GM19099 (cell line): ENCODE measurements around the gene CDT1.

Experiments
- POLR2A ChIP-seq: IDR thresholded peaks from 3 replicates; pipeline ENCODE4 v1.6.1; 2011; ENCODE audit warnings: low read depth; ENCODE audit not compliant: insufficient read length; ENCODE audit errors: extremely low read depth

CDT1 gene

DNA sequence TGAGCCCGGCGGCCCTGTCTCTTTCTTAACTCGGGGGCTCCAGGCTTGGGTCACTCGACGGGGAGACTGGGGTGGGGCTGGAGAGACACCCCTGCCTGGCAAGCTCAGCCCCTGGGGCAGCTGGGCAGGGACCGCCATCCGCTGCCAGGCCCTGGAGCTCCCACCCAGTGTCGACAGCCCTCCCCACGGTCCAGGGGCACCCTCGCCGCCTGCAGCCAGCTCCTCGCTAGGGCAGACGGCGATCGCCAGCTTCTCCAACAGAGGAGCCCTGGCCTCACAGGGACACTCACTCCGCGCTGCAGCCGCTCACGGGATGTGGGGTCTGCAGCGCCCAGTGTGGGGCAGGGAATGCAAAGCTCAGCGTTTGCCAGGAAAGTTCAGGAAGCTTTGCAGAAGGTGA is 24.1 kb downstream of the CDT1 start:
- TF ChIP-seq POLR2A, result no peak

DNA sequence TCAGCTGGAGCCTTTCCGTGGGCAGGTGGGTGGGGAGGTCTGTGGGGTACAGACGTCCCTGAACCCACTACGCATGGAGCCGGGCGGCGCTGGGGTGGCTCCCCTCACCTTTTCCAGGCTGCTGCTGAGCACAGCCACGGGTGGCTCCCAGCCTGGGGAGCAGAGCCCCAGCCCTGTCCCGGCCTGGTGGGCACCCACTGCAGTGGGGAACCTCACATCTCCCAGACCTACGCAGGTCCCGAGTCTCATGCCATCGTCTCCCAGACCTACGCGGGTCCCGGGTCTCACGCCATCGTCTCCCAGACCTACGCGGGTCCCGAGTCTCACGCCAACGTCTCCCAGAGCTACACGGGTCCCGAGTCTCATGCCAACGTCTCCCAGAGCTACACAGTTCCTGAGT is 25.1 kb downstream of the CDT1 start:
- no peak for TF ChIP-seq POLR2A

DNA sequence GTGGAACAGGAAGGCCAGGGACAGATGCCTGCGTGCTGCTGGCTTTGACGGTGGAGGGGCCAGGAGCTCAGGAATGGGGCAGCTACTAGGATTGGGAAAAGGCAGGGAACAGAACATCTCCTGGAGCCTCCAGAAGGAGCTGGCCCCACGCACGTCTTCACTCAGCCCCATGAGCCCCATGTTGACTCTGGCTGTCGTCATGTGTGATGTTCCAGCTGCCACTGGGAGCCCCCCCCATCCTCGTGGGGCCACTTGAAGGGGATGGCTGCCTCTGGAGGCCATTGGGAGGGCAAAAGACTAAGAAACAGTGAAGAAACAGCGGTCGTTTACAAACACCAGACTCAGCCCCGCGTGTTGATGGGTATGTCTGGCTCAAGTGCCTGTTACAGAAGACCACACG is 26.7 kb downstream of the CDT1 start:
- TF ChIP-seq POLR2A, result no peak

DNA sequence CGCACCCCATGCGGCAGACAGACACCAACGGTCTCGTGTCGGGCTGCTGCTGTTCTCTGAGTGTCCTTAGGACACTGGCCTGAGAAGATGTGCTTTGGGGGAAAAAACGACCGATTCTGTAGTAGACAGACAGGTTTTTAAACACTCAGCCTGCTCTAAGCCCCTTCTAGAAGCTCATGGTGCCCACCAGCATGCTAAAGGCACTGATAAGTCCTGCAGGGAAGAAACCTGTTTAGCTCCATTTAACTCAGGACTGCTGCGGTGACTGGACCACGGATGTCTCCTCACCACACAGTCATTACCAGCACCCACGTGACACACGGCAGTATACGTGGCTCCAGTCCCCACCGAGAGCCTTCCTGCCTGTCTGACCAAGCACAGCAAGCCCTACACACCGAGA is 27.2 kb downstream of the CDT1 start:
- no peak for TF ChIP-seq POLR2A

DNA sequence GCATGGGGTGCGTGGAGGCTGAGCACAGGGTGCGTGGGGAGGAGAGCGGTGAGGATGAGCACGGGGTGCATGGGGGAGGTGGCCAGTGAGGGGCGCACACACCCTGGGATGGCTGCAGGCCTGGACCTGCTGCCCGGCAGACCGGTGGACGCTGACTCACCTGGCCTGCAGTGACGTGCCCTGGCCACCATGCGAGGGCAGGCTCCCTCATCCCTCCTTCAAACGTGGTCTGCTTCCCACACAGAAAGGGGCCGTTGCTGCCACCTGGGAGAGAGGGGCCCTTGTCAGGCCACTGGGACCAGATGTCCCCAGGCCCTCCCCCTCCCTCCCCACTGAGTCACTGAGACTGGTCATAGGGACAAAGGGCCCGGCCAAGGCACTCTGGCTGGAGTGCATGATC is 28.2 kb downstream of the CDT1 start:
- TF ChIP-seq POLR2A, result no peak

DNA sequence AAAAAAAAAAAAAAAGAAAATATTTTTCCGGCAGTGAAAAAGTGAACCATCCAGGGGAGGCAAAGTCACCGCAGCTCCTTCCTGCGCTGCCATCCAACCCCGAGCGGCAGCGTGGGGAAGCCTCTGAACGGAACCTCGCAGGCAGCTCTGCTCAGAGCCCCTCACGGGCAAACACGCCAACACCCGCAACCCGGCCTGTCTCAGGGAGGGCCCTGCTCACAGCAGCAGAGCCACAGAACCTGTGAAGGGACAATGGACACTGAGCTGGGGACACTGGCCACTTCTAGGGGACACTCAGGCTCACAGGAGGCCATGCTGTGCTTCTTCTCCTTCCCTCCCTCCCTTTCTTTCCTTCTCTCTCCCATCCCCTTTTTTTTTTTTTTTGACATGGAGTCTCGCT is 29.5 kb downstream of the CDT1 start:
- TF ChIP-seq POLR2A, result no peak

DNA sequence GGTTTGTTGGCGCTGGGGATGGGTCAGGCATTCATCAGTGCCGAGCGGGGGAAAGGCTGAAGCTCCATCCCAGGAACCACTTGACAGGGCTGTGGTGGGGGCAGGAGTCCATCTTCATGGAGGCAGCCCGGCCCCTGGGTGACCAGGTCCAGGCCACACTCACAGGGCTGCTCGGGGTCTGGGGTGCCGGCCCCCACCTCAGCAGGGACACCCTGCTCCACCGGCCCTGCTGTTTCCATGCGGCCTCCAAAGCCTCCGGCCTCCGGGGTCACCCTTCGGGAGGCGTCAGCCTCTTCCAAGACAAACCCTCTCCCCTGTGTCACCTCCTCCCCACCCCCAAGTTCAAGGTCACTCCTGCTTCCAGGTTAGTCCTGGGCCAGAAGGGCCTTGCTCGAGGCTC is 31.1 kb downstream of the CDT1 start:
- TF ChIP-seq POLR2A, result no peak

DNA sequence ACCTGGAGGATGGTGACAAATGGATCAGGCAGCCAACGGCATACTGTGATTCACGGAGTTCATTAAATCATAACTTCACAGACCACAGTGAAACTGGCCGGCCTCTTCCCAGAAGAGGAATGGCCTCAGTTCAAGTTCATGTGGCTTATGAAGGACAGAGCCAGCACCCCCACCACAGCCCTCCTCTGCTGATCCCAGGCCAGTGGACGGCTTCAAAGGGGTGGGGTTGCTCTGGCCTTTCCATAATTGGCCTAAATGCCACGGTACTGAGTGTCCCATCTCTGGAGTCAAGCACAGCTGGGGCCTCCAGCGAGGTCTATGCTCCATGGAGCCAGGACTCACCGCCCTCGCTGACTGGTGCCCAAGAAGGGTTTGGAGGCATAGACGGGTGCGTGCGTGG is 31.8 kb downstream of the CDT1 start:
- no peak for TF ChIP-seq POLR2A

DNA sequence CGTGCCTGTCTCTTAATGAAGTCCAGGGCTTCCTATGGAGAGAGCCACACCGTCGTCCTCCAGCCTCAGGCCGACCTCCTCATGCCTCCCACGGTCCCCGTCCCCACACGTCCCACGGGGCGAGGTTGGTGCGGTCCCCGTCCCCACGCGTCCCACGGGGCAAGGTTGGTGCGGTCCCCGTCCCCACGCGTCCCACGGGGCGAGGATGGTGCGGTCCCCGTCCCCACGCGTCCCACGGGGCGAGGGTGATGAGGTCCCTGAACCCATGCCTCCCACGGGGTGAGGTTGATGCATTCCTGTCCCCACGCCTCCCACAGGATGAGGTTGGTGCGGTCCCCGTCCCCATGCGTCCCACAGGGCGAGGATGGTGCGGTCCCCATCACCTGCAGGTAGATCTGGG is 32.2 kb downstream of the CDT1 start:
- TF ChIP-seq POLR2A, result no peak

DNA sequence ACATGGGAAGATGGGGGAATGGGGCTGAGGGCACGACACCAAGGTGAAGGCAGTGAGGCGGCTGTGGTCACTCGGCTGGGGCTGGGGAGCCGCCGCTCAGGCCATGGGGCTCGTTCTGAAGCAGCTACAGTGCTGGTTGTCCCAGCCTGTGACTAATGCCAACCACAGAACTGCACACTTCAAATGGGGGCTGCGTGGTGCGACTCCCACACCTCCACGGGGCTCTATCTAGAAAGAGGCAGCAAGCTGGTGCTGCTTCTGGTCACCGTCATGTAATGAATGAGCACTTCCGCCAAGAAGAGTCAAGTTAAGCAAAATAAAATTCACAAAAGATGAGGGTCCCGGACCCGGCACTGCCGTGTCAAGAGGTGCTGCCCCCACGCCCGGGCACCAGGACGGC is 33.2 kb downstream of the CDT1 start:
- TF ChIP-seq POLR2A, result no peak

DNA sequence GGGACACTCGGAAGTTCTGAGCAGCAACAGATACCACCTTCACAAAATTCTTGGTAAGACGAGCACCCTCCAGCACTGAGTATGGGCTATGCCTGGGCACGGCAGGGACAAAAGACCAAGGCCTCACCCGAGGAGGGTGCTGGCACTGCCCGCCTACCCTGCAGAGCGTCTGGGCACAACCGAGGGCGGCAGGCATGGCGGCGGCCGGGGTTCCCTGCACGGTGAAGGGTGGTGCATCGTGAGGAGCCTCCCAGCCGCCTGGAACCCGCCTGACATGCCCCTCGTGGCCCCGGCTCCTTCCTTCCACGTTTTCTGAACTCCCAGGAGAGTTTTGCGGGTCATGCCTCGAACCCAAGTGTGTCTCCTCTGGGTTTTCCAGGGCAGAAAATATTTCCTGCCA is 34.2 kb downstream of the CDT1 start:
- TF ChIP-seq POLR2A, result no peak

DNA sequence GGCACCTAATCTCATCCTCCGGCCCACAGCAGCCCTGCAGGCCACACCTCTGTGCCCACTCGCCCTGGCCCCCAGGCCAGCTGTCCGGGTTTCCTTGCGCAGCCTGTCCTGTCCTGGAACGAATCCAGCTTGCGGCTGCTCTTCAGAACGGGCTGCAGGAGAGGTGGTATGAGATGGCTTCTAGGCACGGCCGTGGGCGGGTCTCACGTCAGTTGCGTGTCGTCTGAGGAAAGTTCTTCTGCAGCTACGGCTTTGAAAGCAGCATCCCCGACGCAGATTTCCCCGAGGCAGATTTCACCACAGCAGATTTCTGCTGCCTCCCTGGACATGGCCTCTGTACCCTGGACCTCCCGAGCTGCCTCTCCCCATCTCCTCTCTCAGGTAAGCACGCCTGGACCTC is 35.0 kb downstream of the CDT1 start:
- TF ChIP-seq POLR2A, result no peak

DNA sequence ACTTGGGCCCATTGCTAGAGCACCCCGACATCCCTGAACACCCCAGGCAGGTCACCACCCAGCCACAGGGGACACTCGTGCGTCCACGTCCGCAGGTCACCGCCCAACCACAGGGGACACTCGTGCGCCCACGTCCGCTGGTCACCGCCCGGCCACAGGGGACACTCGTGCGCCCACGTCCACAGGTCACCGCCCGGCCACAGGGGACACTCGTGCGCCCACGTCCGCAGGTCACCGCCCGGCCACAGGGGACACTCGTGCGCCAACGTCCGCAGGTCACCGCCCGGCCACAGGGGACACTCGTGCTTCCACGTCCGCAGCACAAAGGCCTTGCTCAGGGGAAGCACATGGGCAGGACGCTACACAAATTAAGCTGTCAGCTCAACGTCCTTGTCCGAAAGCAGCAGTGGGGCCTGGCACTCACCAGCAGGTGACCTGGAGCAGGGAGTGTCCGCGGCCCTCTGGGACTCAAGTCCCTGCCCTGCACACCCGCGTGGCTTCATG is 35.5 kb downstream of the CDT1 start:
- TF ChIP-seq POLR2A, result no peak

DNA sequence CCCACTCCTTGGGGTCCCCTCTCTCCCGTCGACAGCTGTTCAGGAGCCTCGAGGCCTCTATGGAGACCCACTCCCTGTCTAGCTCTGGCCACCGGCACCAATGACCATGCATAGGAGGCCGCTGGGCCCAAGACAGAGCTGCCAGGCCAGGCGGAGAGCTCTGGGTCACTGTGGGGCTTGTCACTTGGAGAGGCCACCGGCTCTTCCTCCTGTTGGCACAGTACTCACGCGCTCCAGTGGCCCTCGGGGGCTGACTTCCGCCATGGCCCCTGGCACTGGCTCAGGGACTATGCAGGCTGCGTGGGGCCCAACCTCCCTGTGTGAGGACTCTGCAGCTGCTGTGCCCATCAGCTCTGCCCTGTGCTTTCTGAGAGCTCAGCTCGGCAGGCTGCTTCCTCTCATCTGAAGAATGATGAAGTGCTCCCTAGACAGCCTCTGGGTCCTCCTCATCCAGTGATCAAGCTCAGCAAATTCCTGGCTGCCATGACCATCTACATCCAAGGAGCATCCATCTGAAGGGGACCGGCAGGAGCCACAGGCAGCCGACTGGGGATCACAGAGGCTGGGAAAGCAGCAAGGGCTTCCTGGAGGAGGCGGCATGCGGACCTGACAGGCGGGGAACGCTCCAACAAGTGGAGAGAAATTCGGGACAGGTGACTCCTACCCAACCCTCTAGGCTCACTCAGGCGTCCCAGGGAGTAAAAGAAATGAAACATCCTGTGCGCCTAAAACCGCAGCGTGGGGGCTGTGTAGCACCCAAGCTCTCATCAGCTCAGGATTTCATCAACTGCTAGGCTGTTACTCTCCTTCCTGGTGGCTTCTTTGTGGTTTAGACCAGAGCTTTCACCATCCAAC is 36.4 kb downstream of the CDT1 start:
- no peak for TF ChIP-seq POLR2A

DNA sequence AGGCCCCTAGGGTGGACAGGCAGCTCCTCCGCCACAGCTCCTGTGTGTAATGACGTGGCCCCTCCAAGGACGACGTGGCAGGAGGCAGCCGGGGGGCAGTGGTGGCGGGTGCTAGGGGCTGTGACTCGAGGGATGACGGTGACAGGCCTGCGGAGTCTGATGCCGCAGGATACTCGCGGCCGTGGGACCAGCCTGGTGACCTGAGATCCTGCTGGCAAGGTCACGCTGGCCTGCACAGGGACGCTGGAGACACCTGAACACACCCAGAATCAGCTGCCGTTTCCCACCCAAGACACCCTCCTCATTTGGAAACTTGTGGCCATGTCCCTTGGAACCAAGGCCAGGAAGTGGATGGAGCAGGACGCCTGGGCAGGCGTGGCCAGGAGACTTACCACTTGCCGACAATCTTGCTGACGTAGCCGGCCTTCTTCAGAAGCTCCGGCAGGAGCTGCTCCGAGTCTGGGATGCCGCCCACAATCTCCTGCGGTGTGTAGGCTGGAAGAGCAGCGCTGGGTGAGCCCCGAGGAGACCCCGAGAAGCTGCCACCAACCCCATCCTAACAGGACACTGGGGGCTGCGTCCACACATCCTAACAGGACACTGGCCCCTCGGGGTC is 37.1 kb downstream of the CDT1 start:
- TF ChIP-seq POLR2A, result no peak
